SH-SY5Y (cell line): Measurements from ENCODE around the gene HIVEP3.

Source experiments
- GATA2 ChIP-seq: IDR thresholded peaks from 2 replicates; pipeline ENCODE4 v1.6.1; 2011; ENCODE audit warnings: mild to moderate bottlenecking, low read depth, low read length
- GATA3 ChIP-seq: IDR thresholded peaks from 2 replicates; pipeline ENCODE4 v1.6.1; 2011; ENCODE audit warnings: low read depth, mild to moderate bottlenecking, low read length, moderate library complexity

- no peak for TF ChIP-seq GATA2
- TF ChIP-seq GATA3, result no peak
Measured at GRCh38 chr1:41835485-41835884, 83.2 kb downstream of the HIVEP3 start.
